HepG2 (cell line): ENCODE measurements around the gene RALBP1. TPM values are rescaled to one million over a fixed set of nuclear protein-coding genes. Genes with fewer than 3 reads are reported as not detected.

Experiments used
- CCAR2 ChIP-seq: fragments of 200-400 bp; formaldehyde crosslinking; optimal IDR thresholded peaks from 2 replicates; pipeline ENCODE3; 2018; ENCODE audit warnings: low read depth, mild to moderate bottlenecking, low read length, moderate library complexity
- GATAD1 ChIP-seq: IDR thresholded peaks from 2 replicates; pipeline ENCODE4 v1.6.1; 2016; ENCODE audit warnings: missing genetic modification reagents, missing compliant biosample characterization
- HIVEP1 ChIP-seq: sonication (generic); formaldehyde crosslinking; IDR thresholded peaks from 2 replicates; pipeline ENCODE4 v1.4.0; 2020; ENCODE audit warnings: mild to moderate bottlenecking, missing genetic modification reagents
- NFATC3 ChIP-seq: sonication (generic); formaldehyde crosslinking; IDR thresholded peaks from 2 replicates; pipeline ENCODE4 v1.5.1; 2020; ENCODE audit warnings: mild to moderate bottlenecking, missing genetic modification reagents
- POLR2AphosphoS2 ChIP-seq: IDR thresholded peaks from 2 replicates; pipeline ENCODE4 v1.6.1; 2011; ENCODE audit warnings: low read depth, low read length, improper control_type of control experiment
- SPEN ChIP-seq: sonication (generic); formaldehyde crosslinking; IDR thresholded peaks from 2 replicates; pipeline ENCODE4 v1.5.1; 2020; ENCODE audit warnings: low read depth, mild to moderate bottlenecking, missing genetic modification reagents
- TOE1 ChIP-seq: sonication (generic); formaldehyde crosslinking; IDR thresholded peaks from 2 replicates; pipeline ENCODE4 v1.4.0; 2020; ENCODE audit warnings: mild to moderate bottlenecking, missing genetic modification reagents
- ZNF572 ChIP-seq: sonication (generic); formaldehyde crosslinking; IDR thresholded peaks from 2 replicates; pipeline ENCODE4 v1.5.1; 2020; ENCODE audit warnings: mild to moderate bottlenecking, missing genetic modification reagents
- ZNF773 ChIP-seq: sonication (generic); formaldehyde crosslinking; IDR thresholded peaks from 2 replicates; pipeline ENCODE4 v1.4.0; 2020; ENCODE audit warnings: missing genetic modification reagents, borderline replicate concordance
- ZSCAN31 ChIP-seq: sonication (generic); formaldehyde crosslinking; IDR thresholded peaks from 2 replicates; pipeline ENCODE4 v1.5.0; 2020; ENCODE audit warnings: low read depth, mild to moderate bottlenecking, missing genetic modification reagents
- polyA plus RNA-seq, 8 experiments: library from polyadenylated mRNA; depleted of rRNA in 3 of 8; stranded (reverse) in 7 of 8; unstranded in 1 of 8; fragments of >200 nt; fragmentation: Illumina TruSeq in 4 of 8; extraction: Trizol in 4 of 8; gene quantifications; 2 replicates each; pipeline versions ENCODE4 v1.2.1 to v1.2.3, GENCODE V29; 2011 to 2016; ENCODE audit warnings: low read depth in 4 of 8, missing spikeins in 1 of 8, mixed read lengths in 1 of 8; ENCODE audit not compliant: insufficient read depth in 1 of 8
- total RNA-seq, 5 experiments: library from RNA; depleted of rRNA; stranded (reverse); fragments of >200 nt; fragmentation: Illumina TruSeq; extraction: Trizol; gene quantifications; 2 replicates each; pipeline ENCODE4 v1.2.3, GENCODE V29; 2016; ENCODE audit warnings: low read depth in 1 of 5
- TF ChIP-seq, protein P1 (sequence below): sonication (generic); formaldehyde crosslinking; IDR thresholded peaks from 2 replicates; pipeline ENCODE4 v1.5.0; 2020; ENCODE audit warnings: mild to moderate bottlenecking, missing genetic modification reagents, borderline replicate concordance
- TF ChIP-seq, protein P2 (sequence below): sonication (generic); formaldehyde crosslinking; IDR thresholded peaks from 2 replicates; pipeline ENCODE4 v1.4.0; 2020; ENCODE audit warnings: missing genetic modification reagents, borderline replicate concordance
- TF ChIP-seq, protein P3 (sequence below): IDR thresholded peaks from 2 replicates; pipeline ENCODE4 v1.6.1; 2016; ENCODE audit warnings: low read depth, missing genetic modification reagents, missing compliant biosample characterization
- TF ChIP-seq, protein P4 (sequence below): sonication (generic); formaldehyde crosslinking; IDR thresholded peaks from 2 replicates; pipeline ENCODE4 v1.4.0; 2020; ENCODE audit warnings: missing genetic modification reagents, low read depth, mild to moderate bottlenecking, borderline replicate concordance

The RALBP1 gene
- total and polyA plus RNA-seq, 2 of the 13 experiments (the other 11 are each of a cell fraction or from before 2014, with no cell fraction given) = 24.5 to 33.1 TPM

DNA sequence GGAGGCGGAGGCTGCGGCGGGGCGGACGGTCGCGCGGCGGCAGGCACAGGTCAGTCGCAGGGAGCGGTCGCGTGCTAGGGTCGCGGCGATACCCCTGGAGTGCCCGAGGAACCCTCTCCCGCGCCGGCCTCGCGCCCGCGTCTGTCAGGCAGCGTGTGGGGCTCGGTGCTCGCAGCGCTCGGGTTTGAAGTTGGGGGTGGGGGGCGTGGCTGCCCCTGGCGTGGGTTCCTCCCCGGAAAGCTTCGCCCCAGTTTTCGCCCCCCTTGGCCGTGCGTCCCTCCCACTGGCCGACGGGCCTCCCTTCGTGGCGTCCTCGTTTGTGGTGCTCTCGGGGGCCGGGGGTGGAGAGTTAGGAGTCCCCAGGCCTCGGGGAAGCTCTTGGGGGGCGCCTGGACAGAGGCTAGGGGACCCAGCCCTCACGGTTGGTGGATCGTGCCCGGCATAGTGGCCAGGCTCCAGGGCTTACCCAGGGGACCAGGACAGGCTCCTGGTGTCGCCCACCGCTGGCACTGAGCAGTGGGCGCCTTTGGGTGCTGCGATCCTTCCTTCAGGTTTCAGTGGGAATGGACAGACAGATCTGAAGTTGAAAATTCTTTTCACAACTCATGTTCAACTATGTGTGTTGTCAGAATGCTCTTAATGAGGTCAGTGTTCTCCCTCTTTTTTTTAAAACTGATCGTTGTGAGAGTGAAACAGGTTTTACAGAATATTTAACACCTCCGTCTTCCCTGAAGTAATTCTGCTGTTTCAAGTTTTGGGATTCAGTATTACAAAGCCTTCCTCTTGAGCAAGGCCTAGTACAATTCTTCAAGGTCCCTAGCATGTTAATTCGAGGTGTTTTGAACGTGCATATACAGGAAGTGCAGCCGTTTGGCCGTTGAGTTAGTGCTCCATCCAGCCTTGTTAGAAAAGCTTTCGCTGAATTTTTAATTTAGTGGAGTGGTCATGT, 604 bp downstream of the RALBP1 start (continued):
- TF ChIP-seq, protein P1, sequence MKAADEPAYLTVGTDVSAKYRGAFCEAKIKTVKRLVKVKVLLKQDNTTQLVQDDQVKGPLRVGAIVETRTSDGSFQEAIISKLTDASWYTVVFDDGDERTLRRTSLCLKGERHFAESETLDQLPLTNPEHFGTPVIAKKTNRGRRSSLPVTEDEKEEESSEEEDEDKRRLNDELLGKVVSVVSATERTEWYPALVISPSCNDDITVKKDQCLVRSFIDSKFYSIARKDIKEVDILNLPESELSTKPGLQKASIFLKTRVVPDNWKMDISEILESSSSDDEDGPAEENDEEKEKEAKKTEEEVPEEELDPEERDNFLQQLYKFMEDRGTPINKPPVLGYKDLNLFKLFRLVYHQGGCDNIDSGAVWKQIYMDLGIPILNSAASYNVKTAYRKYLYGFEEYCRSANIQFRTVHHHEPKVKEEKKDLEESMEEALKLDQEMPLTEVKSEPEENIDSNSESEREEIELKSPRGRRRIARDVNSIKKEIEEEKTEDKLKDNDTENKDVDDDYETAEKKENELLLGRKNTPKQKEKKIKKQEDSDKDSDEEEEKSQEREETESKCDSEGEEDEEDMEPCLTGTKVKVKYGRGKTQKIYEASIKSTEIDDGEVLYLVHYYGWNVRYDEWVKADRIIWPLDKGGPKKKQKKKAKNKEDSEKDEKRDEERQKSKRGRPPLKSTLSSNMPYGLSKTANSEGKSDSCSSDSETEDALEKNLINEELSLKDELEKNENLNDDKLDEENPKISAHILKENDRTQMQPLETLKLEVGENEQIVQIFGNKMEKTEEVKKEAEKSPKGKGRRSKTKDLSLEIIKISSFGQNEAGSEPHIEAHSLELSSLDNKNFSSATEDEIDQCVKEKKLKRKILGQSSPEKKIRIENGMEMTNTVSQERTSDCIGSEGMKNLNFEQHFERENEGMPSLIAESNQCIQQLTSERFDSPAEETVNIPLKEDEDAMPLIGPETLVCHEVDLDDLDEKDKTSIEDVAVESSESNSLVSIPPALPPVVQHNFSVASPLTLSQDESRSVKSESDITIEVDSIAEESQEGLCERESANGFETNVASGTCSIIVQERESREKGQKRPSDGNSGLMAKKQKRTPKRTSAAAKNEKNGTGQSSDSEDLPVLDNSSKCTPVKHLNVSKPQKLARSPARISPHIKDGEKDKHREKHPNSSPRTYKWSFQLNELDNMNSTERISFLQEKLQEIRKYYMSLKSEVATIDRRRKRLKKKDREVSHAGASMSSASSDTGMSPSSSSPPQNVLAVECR (CRISPR knock-in tag) = peak; percentile 55; the same call in 1 of the 2 replicates
- TF ChIP-seq GATAD1 (CRISPR knock-in tag) (no peak), NFATC3 (CRISPR knock-in tag) (no peak), ZNF773 (CRISPR knock-in tag) (peak; percentile 55; the same call in 1 of the 2 replicates), CCAR2 (no peak), ZSCAN31 (CRISPR knock-in tag) (peak; percentile 6), HIVEP1 (CRISPR knock-in tag) (0 out of 2 replicates have a peak, but pooled peaks have one; percentile 27), POLR2AphosphoS2 (no peak), ZNF572 (CRISPR knock-in tag) (0 out of 2 replicates have a peak, but pooled peaks have one; percentile 53), TOE1 (CRISPR knock-in tag) (no peak), SPEN (no peak)
- TF ChIP-seq, protein P2, sequence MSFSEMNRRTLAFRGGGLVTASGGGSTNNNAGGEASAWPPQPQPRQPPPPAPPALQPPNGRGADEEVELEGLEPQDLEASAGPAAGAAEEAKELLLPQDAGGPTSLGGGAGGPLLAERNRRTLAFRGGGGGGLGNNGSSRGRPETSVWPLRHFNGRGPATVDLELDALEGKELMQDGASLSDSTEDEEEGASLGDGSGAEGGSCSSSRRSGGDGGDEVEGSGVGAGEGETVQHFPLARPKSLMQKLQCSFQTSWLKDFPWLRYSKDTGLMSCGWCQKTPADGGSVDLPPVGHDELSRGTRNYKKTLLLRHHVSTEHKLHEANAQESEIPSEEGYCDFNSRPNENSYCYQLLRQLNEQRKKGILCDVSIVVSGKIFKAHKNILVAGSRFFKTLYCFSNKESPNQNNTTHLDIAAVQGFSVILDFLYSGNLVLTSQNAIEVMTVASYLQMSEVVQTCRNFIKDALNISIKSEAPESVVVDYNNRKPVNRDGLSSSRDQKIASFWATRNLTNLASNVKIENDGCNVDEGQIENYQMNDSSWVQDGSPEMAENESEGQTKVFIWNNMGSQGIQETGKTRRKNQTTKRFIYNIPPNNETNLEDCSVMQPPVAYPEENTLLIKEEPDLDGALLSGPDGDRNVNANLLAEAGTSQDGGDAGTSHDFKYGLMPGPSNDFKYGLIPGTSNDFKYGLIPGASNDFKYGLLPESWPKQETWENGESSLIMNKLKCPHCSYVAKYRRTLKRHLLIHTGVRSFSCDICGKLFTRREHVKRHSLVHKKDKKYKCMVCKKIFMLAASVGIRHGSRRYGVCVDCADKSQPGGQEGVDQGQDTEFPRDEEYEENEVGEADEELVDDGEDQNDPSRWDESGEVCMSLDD (CRISPR knock-in tag) = peak; percentile 71
- TF ChIP-seq, protein P3, sequence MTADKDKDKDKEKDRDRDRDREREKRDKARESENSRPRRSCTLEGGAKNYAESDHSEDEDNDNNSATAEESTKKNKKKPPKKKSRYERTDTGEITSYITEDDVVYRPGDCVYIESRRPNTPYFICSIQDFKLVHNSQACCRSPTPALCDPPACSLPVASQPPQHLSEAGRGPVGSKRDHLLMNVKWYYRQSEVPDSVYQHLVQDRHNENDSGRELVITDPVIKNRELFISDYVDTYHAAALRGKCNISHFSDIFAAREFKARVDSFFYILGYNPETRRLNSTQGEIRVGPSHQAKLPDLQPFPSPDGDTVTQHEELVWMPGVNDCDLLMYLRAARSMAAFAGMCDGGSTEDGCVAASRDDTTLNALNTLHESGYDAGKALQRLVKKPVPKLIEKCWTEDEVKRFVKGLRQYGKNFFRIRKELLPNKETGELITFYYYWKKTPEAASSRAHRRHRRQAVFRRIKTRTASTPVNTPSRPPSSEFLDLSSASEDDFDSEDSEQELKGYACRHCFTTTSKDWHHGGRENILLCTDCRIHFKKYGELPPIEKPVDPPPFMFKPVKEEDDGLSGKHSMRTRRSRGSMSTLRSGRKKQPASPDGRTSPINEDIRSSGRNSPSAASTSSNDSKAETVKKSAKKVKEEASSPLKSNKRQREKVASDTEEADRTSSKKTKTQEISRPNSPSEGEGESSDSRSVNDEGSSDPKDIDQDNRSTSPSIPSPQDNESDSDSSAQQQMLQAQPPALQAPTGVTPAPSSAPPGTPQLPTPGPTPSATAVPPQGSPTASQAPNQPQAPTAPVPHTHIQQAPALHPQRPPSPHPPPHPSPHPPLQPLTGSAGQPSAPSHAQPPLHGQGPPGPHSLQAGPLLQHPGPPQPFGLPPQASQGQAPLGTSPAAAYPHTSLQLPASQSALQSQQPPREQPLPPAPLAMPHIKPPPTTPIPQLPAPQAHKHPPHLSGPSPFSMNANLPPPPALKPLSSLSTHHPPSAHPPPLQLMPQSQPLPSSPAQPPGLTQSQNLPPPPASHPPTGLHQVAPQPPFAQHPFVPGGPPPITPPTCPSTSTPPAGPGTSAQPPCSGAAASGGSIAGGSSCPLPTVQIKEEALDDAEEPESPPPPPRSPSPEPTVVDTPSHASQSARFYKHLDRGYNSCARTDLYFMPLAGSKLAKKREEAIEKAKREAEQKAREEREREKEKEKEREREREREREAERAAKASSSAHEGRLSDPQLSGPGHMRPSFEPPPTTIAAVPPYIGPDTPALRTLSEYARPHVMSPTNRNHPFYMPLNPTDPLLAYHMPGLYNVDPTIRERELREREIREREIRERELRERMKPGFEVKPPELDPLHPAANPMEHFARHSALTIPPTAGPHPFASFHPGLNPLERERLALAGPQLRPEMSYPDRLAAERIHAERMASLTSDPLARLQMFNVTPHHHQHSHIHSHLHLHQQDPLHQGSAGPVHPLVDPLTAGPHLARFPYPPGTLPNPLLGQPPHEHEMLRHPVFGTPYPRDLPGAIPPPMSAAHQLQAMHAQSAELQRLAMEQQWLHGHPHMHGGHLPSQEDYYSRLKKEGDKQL (CRISPR knock-in tag) = no peak
- TF ChIP-seq, protein P4, sequence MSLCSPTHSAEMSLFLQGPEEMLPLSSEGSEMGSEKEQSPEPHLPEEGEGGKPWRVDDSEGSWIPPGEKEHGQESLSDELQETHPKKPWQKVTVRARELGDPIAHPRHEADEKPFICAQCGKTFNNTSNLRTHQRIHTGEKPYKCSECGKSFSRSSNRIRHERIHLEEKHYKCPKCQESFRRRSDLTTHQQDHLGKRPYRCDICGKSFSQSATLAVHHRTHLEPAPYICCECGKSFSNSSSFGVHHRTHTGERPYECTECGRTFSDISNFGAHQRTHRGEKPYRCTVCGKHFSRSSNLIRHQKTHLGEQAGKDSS (CRISPR knock-in tag) = peak; percentile 20
